GM20431 (cell line): Measurements from ENCODE around the gene PHOX2A.
"Not testable (repeated sequence)": the region's sequence is repeated elsewhere in the genome, so short reads cannot be mapped to it uniquely, and the experiment has no call there.

ENCODE experiments used
- in situ Hi-C: fragments of 300-500 bp; cut with MseI, MboI; formaldehyde crosslinking; loops from one replicate; pipeline ENCODE4 v1.15.0; 2020; ENCODE audit warnings: low sequenced_read_pairs; ENCODE audit not compliant: unreplicated experiment

The PHOX2A gene

DNA sequence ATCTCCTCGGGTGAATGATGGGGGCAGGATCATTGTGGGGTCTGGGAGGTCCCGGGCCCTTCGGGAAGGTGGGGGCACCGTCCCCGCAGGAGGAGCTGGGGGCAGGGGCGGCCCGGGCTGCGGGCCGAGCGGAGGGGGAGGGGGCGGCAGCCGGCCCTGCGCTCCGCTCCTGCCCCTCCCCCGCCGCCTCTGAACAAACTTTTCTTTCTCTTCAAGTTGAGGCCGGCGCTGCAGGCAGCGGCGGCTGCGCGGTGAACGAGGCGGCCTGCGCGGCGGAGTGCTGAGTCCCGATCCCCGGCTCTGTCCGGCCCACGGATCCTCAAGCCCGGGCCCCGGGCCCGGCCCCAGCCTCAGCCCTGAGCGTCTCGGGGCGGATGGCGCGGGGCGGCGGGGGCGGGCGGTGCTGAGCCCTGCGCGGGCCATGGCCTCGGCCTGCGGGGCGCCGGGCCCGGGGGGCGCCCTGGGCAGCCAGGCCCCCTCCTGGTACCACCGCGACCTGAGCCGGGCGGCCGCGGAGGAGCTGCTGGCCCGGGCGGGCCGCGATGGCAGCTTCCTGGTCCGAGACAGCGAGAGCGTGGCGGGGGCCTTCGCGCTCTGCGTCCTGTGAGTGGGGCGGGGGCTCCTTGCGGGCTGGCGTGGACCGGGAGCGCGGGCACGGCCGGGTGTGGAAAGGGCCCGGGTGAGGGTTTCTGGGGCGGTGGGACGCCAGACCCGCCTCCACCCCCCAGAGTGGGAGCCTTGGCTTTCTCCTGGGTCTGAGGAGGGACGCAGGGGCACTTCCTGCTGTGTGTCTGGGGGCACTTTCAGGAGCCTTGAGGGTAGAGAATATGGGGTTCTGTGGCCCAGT is 19.2 kb downstream of the PHOX2A start, which contains the start of gene INPPL1:
Gene INPPL1, plus strand, starts transcription at position 204 of the 847 bp plus-strand sequence. Its CDS starts 218 bp downstream, at position 422.
- in situ Hi-C loops = no loop called here

DNA sequence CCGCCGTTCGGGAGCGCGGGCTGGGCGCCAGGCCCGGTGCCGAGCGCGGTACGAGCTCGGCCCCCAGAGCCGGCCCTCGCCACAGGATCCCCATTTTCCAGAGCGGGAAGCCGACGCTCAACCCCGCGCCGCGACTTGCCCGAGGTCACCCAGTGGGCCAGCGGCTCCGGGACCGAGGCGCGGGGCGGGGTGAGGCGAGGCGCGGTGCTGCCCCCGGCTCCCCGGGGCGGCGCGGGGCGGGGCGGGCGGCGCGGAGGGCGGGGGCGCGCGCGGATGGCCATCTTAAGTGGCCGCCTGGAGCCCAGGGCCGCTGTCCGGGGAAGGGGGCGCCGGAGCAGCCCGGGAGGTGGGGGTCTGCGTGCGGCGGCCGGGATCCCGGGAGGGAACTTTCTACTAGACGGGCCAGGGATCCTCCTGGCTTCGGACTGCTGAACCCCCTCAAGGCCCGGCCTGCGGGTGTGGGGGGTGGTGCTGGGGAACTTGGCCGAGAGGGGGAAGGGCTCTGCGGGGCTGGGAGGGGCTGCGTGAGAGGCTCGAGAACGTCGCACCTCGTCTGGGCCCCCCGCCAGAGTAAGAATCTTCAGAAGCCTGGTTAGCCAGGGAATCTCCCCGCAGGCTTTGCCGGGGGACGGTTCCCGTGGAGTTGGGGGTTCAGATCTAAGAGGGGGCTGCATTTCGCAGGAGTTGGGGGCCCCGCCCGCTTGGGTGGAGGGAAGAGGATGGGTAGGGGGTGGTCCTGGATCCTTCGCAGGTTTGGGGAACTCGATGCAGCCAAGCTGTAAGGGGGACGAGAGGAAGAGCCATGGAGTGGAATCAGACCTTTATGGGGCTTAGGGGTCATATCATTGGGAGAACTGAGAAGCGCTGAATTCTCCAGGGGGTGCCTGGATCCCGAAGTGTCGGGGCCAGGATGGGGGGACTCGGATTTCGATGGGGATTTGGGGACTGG is 20.1 kb downstream of the PHOX2A start:
- in situ Hi-C loops = no loop called here

DNA sequence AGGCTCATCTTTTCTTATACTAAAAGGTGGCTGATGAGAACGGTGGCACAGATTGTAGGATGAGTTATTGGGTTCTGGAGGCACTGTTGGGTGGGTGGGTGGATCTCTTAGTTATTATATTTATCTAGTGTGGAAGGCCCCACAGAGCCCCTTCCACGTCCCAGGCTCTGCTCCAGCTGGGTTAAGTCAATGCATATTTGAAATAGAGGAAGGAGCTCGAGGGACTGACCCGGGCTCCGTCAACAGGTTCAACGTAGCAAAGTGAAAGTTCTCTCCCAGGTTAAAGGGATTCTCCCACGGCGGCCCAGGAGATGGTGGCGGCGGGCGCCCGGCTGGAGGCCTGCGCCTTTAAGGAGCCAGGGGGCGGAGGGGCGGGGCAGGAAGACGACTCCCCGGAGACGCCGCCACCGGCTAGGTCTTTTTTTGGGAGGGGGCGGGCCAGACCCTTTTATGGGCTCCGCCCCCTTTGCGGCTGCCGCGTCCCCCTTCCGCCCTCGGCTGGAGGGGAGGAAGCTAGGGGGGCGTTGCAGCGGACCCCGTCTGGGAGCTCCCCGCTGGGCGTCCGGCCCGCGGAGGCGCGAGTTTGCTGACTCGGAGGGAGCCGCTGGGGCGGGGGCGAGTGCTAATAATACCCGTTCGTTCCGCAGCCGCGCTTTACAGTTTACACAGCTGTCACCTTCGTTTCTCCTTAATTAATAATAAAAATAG is 20.9 kb downstream of the PHOX2A start:
- in situ Hi-C loops = no loop called here

DNA sequence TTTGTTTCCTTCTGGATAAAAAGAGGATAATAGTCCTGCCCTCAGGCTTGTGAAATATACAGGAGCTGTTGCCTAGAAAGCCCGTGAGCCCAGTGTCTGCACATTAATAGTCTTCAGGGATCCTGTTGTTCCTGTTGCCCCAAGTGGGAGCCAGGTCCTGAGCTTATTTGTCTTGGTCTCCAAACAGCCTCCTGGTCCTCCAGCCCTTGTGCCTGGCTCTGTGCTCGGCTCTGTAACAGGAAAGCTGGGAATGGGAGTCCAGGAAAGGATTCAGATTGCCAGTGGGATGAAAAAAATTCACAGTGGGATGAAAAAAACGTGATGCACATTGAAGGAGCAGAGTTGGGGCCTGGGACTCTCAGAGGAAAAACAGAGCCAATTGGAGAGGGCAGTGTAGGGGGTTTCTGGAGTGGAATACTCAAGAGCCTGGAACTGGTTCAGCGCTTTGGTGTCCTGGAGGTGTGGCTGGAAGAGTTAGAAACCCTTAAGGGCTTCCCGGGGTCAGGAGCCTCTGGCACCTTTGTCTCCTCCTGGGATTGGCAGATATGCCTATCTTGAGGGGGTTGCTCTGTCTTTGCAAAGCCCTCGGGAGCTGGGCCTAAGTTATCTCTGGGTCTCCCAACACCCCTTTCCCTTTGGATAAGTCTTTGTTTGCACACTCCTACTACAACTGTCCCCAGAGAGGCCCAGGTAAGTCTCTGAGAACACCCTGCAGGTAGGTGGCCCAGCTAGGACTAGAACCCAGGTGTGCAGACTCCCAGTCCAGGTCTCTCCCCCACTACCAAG is 21.7 kb downstream of the PHOX2A start:
- in situ Hi-C loops = no loop called here

DNA sequence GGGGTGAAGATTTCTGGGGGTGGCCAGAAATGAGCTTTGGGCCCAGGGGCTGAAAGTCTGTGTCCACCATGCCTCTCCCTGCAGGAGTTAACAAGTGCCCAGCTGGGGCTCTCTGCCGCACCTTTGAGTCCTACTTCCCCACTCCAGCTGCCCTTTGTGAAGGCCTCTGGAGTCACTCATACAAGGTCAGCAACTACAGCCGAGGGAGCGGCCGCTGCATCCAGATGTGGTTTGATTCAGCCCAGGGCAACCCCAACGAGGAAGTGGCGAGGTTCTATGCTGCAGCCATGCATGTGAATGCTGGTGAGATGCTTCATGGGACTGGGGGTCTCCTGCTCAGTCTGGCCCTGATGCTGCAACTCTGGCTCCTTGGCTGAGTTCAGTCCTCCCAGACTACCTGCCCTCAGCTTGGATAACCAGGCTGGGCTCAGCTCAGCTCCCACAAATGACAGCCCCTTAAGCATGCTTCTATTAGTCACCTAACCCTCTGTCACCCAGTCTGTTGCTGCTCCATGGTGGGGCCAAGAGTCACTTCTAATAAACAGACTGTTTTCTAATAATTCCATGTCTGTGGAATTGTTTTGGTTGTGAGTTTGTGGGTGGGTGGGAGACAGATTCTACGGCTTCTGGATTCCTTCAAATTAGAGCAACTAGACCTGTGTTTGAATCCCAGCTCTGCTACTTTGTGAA is 22.4 kb downstream of the PHOX2A start:
- in situ Hi-C loops = no loop called here

DNA sequence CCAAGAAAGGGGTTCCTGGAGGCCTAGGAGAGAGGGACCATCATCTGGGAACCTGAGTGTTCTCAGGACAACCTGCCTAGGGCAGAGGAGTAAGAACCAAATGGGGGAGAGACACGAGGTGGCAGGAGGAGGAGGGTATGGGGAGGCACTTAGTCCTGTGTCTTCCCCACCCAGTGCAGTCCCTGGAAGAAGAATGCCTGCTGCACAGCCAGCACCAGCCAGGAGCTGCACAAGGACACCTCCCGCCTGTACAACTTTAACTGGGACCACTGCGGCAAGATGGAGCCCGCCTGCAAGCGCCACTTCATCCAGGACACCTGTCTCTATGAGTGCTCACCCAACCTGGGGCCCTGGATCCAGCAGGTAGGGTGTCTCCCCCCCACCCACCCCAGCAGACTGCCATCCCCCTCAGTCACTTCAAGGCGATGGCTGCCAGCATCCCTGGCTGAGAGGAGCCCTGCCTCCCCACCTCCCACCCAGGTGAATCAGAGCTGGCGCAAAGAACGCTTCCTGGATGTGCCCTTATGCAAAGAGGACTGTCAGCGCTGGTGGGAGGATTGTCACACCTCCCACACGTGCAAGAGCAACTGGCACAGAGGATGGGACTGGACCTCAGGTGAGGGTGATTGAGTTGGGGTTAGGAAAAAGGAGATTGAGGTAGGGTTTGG is 23.1 kb downstream of the PHOX2A start:
- in situ Hi-C loops = no loop called here

DNA sequence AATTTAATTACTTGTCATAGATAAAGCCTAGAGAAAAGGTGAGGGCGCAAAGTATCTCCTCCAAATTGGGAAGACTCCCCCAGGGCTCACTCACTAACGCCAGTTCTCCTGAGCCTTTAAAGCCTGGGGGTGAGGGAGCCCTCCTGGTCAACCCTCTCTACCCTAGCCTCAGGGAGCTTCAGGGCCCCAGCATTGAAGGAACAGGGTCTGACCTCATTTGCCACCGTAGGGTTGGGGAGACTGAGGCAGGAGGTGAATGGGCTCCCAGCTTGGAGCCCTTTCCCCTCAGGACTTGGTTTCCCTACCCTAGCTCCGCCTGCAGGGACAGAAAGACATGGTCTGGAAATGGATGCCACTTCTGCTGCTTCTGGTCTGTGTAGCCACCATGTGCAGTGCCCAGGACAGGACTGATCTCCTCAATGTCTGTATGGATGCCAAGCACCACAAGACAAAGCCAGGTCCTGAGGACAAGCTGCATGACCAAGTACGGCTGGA is 25.7 kb downstream of the PHOX2A start:
- in situ Hi-C loops = no loop called here

DNA sequence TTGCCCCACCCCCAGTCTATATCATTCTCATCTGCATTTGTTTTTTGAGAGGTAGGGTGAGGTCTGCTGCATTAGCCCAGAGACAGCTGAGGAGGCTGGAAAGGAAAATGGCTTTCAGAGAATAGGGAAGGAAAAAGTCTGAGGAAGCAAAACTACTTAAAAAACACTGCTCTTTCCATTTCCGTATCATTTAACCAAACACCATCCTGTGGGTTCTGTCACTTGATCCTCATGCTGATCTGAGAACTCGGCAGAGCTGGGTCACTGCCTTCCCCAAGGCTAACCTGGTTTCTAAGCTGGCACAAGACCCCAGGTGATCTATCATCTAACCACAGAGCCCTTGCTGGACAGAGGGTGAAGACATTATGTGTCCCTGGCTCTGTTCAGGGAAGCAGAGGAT is 26.1 kb downstream of the PHOX2A start:
- in situ Hi-C loops = no loop called here

DNA sequence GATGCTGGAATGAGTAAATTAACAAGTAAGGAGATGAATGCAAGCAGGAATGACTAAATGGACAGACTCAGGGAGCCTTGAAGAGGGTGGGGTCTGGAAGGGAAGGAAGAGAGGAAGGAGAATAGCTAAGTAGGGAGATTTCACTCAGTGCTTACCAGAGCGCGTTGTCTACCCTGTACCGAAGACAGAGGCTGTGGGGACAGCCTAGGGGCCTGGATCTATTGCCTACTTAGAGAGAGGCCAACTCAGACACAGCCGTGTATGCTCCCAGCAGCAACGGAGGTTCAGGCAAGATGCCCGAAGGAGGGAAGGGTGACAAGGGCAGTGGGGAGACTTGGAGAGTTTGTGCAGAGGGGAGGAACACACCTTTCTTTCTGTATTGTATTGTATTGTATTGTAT is 27.3 kb downstream of the PHOX2A start, which contains the start of gene FOLR2:
Gene FOLR2, plus strand, starts transcription at position 157 of the 400 bp plus-strand sequence. CDS start 1,791 bp downstream, outside the sequence.
- in situ Hi-C loops = no loop called here

DNA sequence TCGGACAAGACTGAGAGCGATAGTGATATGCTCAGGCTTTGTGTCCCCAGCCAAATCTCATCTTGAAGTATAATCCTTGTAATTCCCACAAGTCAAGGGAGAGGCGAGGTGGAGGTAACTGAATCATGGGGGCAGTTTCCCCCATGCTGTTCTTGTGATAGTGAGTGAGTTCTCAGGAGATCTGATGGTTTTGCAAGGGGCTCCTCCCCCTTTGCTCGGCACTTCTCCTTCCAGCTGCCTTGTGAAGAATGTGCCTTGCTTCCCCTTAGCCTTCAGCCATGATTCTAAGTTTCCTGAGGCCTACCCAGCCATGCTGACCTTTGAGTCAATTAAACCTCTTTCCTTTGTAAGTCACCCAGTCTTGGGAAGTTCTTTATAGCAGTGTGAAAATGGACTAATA is 34.9 kb downstream of the PHOX2A start:
- in situ Hi-C loops = no loop called here

DNA sequence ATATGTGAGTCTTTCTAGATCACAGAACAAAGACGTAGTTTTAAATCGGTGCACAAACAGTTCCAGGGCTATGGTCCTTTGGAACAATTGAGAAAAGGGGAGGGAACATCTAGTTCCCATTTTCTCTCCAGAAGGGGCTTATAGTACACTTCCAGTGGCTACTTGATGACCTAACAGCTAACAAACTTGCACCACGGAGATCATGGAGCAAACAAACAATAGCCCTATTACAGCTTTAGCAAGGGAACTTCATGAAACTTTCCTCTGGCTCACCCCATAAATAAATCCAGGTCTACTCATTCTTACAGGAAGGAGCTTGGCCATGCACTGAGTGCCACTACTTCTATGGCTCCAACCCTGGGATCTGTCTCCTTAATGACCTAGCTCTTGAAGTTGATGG is 35.7 kb downstream of the PHOX2A start:
- in situ Hi-C loops = no loop called here

DNA sequence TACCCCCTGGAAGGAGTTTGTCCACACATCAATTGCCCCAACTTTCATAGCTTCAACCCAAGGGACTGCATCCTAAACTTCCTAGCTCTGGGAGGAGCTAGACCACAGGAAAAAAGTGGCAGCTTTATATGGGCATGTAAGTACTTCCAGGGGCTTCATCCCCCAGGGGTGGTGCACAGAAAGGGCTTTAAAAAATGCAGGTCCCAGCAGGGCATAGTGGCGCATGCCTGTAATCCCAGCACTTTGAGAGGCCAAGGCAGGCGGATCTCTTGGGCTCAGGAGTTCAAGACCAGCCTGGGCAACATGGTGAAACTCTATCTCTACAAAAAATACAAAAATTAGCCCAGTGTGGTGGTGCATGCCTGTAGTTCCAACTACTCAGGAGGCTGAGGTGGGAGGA is 37.2 kb downstream of the PHOX2A start:
- in situ Hi-C loops = not testable (repeated sequence)

DNA sequence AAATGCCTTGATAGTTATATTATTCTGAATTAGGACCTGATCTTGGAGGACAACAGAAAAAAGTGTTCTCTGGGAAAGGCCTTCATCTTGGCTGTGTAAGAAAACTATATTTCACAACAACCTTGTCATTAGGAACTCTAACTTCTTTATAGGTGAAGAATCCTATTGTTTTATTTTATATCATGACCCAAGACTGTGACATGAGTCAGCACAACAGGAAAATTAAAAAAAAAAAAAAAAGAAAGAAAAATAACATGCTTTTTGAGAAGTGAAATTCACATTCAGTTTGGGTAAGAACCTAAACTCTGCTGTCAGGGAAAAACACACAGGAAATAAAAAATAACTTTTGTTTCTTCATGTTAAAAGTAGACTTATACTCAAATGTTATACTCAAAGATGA is 39.1 kb downstream of the PHOX2A start:
- in situ Hi-C loops = no loop called here

DNA sequence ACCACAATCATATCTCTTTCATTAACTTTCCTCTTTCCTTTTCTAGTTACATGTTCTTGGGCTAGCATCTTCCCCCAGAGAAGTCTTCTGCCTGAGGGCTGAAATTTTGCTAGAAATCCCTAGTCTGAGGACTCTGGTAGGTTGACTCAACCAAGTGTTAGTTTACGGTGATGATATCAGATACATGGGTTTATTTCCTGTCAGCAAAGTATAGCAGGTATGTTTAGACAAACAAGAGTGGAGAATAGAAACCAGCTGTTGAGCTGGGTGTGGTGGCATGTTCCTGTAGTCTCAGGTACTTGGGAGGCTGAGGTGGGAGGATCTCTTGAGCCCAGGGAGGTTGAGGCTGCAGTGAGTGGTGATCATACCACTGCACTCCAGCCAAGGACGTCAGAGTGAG is 40.8 kb downstream of the PHOX2A start:
- in situ Hi-C loops = no loop called here

DNA sequence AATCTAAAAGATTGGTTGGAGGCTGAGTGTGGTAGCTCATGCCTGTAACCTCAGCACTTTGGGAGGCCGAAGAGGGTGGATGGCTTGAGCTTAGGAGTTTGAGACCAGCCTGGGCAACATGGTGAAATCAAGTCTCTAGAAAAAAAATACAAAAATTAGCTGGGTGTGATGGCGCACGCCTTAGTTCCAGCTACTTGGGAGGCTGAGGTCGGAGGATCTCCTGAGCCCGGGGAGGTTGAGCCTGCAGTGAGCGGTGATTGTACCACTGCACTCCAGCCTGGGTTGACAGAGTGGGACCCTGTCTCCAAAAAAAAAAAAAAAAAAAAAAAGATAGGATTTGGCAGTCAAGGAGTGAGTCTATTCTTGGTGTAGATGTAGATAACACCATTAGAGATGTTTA is 41.4 kb downstream of the PHOX2A start:
- in situ Hi-C loops = no loop called here

DNA sequence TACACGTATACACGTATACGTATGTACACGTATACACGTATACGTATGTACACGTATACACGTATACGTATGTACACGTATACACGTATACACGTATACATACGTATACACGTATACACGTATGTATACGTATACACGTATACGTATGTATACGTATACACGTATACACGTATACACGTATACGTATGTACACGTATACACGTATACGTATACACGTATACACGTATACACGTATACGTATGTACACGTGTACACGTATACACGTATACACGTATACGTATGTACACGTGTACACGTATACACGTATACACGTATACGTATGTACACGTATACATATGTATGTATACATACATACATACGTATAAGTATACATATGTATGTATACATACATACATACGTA is 42.5 kb downstream of the PHOX2A start:
- in situ Hi-C loops = not testable (repeated sequence)

DNA sequence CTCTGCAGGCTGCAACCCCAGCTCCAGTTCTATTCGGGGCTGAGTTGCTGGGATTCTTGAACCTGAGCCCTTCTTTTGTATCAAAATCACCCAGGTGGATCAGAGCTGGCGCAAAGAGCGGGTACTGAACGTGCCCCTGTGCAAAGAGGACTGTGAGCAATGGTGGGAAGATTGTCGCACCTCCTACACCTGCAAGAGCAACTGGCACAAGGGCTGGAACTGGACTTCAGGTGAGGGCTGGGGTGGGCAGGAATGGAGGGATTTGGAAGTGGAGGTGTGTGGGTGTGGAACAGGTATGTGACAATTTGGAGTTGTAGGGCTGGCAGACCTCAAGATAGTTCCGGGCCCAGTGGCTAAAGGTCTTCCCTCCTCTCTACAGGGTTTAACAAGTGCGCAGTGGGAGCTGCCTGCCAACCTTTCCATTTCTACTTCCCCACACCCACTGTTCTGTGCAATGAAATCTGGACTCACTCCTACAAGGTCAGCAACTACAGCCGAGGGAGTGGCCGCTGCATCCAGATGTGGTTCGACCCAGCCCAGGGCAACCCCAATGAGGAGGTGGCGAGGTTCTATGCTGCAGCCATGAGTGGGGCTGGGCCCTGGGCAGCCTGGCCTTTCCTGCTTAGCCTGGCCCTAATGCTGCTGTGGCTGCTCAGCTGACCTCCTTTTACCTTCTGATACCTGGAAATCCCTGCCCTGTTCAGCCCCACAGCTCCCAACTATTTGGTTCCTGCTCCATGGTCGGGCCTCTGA is 48.3 kb downstream of the PHOX2A start:
- in situ Hi-C loops = no loop called here
